OCI-LY1 (cell line): ENCODE measurements around the gene DNAJC24.

ENCODE experiments used
- EZH2 ChIP-seq: fragments of 200-600 bp; sonication (generic), shearing (Covaris generic); IDR thresholded peaks from 2 replicates; pipeline ENCODE4 v1.8.0; 2017; ENCODE audit warnings: borderline replicate concordance, mixed run types, mild to moderate bottlenecking, antibody characterized with exemption, low read length, moderate library complexity, mixed read lengths
- TF ChIP-seq, protein P1 (sequence below): fragments of 200-600 bp; sonication (generic), shearing (Covaris generic); IDR thresholded peaks from 2 replicates; pipeline ENCODE4 v1.5.1; 2017; ENCODE audit warnings: mild to moderate bottlenecking, antibody characterized with exemption, low read length, moderate library complexity, mixed read lengths

- TF ChIP-seq, protein P1, sequence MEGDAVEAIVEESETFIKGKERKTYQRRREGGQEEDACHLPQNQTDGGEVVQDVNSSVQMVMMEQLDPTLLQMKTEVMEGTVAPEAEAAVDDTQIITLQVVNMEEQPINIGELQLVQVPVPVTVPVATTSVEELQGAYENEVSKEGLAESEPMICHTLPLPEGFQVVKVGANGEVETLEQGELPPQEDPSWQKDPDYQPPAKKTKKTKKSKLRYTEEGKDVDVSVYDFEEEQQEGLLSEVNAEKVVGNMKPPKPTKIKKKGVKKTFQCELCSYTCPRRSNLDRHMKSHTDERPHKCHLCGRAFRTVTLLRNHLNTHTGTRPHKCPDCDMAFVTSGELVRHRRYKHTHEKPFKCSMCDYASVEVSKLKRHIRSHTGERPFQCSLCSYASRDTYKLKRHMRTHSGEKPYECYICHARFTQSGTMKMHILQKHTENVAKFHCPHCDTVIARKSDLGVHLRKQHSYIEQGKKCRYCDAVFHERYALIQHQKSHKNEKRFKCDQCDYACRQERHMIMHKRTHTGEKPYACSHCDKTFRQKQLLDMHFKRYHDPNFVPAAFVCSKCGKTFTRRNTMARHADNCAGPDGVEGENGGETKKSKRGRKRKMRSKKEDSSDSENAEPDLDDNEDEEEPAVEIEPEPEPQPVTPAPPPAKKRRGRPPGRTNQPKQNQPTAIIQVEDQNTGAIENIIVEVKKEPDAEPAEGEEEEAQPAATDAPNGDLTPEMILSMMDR: no peak
- TF ChIP-seq EZH2: no peak
Observed at GRCh38 chr11:31417357-31417756, 47.7 kb downstream of the DNAJC24 start.
